Fibroblast of peridontal ligament (primary cell): ENCODE results near the gene KRT7.
A peak's percentile ranks its signal among the peaks of the same experiment; 100 is the strongest.
"Not testable (repeated sequence)": the region's sequence is repeated elsewhere in the genome, so short reads cannot be mapped to it uniquely, and the experiment has no call there.

Experiments
- DNase-seq: peaks from one replicate; pipeline ENCODE4 v3.0.0-alpha.2; 2010; ENCODE audit errors: extremely low read depth

KRT7 gene

GRCh38 chr12:52229836-52230343 is 3.2 kb upstream of the KRT7 start:
- no peak for DNase-seq

GRCh38 chr12:52230364-52231281 is 2.4 kb upstream of the KRT7 start:
- DNase-seq, result peak; percentile 67

- no peak for DNase-seq
These were observed 1.5 kb upstream of the KRT7 start for GRCh38 chr12:52231305-52232202.

- no peak for DNase-seq
These were observed 805 bp upstream of the KRT7 start for GRCh38 chr12:52232203-52232673.

- DNase-seq, result no peak
These were observed 592 bp downstream of the KRT7 start for GRCh38 chr12:52233462-52234207.

- no peak for DNase-seq
These were observed 1.3 kb downstream of the KRT7 start for GRCh38 chr12:52234223-52234810.

GRCh38 chr12:52235001-52235764 is 2.1 kb downstream of the KRT7 start:
- DNase-seq, result peak; percentile 24

GRCh38 chr12:52235822-52236361 is 2.8 kb downstream of the KRT7 start:
- DNase-seq, result no peak

GRCh38 chr12:52236386-52237050 is 3.5 kb downstream of the KRT7 start:
- DNase-seq, result no peak

GRCh38 chr12:52238207-52238840 is 5.3 kb downstream of the KRT7 start:
- no peak for DNase-seq

GRCh38 chr12:52238916-52239646 is 6.0 kb downstream of the KRT7 start:
- DNase-seq, result no peak

- DNase-seq, result no peak
These were observed 6.7 kb downstream of the KRT7 start for GRCh38 chr12:52239767-52240166.

- DNase-seq, result not testable (repeated sequence)
These were observed 7.2 kb downstream of the KRT7 start for GRCh38 chr12:52240247-52240646.

GRCh38 chr12:52241205-52241842 is 8.3 kb downstream of the KRT7 start:
- DNase-seq, result no peak

- DNase-seq, result no peak
These were observed 9.6 kb downstream of the KRT7 start for GRCh38 chr12:52242442-52243258.

GRCh38 chr12:52243259-52243855 is 10.3 kb downstream of the KRT7 start:
- peak; percentile 64 for DNase-seq
